K562 (cell line): ENCODE measurements around the gene SLC6A9. TPM values are rescaled to one million over a fixed set of nuclear protein-coding genes. Genes with fewer than 3 reads are reported as not detected.

Source experiments
- ARID1B ChIP-seq: fragments of 450-650 bp; IDR thresholded peaks from 2 replicates; pipeline ENCODE4 v1.6.1; 2016; ENCODE audit warnings: antibody characterized with exemption, mild to moderate bottlenecking, inconsistent platforms
- ATF7 ChIP-seq: fragments of 450-650 bp; IDR thresholded peaks from 2 replicates; pipeline ENCODE4 v1.7.1; 2014; ENCODE audit warnings: mild to moderate bottlenecking, moderate library complexity
- CHCHD3 ChIP-seq: fragments of 250-450 bp; sonication (Bioruptor Pico); IDR thresholded peaks from 2 replicates; pipeline ENCODE4 v2.1.2; 2022; ENCODE audit warnings: mild to moderate bottlenecking
- E4F1 ChIP-seq: fragments of 250-450 bp; sonication (Bioruptor Pico); IDR thresholded peaks from 2 replicates; pipeline ENCODE4 v1.5.0; 2021; ENCODE audit warnings: mild to moderate bottlenecking, borderline replicate concordance
- ELF2 ChIP-seq: fragments of 250-450 bp; sonication (Bioruptor Pico); IDR thresholded peaks from 2 replicates; pipeline ENCODE4 v1.5.0; 2021; ENCODE audit warnings: mild to moderate bottlenecking
- FOXK1 ChIP-seq: sonication (generic); formaldehyde crosslinking; IDR thresholded peaks from 2 replicates; pipeline ENCODE4 v1.8.0; 2022; ENCODE audit warnings: missing genetic modification reagents, mild to moderate bottlenecking, borderline replicate concordance
- JUN ChIP-seq, 2 experiments: sonication (generic) in 1 of 2; formaldehyde crosslinking in 1 of 2; IDR thresholded peaks; 2 replicates each; pipeline versions ENCODE4 v1.6.1 to v1.8.0; 2012 to 2022; ENCODE audit warnings: borderline replicate concordance in 2 of 2, mild to moderate bottlenecking in 2 of 2, improper control_type of control experiment in 1 of 2, low read depth in 1 of 2, low read length in 1 of 2, missing genetic modification reagents in 1 of 2
- KLF10 ChIP-seq: fragments of 250-450 bp; sonication (Bioruptor Pico); IDR thresholded peaks from 2 replicates; pipeline ENCODE4 v1.6.1; 2021; ENCODE audit warnings: matching md5 sums
- MBD1 ChIP-seq: fragments of 250-450 bp; sonication (Bioruptor Pico); IDR thresholded peaks from 2 replicates; pipeline ENCODE4 v1.8.0; 2022; ENCODE audit warnings: inconsistent platforms
- MCM5 ChIP-seq: fragments of 450-650 bp; IDR thresholded peaks from 2 replicates; pipeline ENCODE4 v1.6.1; 2016; ENCODE audit warnings: low read depth
- RBM22 ChIP-seq: fragments of 200-400 bp; formaldehyde crosslinking; IDR thresholded peaks from 2 replicates; pipeline ENCODE4 v1.6.1; 2018; ENCODE audit warnings: low read length, low read depth; ENCODE audit not compliant: poor library complexity, severe bottlenecking
- RCOR1 ChIP-seq, 2 experiments: IDR thresholded peaks; 2 replicates each; pipeline ENCODE4 v1.6.1; 2012; ENCODE audit warnings: low read depth in 2 of 2, low read length in 2 of 2, borderline replicate concordance in 1 of 2, improper control_type of control experiment in 1 of 2
- SMAD2 ChIP-seq: fragments of 150-350 bp; IDR thresholded peaks from 2 replicates; pipeline ENCODE4 v1.6.1; 2014; ENCODE audit warnings: low read depth, mild to moderate bottlenecking, low read length
- TEAD4 ChIP-seq, 2 experiments: sonication (generic) in 1 of 2; formaldehyde crosslinking in 1 of 2; IDR thresholded peaks; 2 replicates each; pipeline versions ENCODE4 v1.6.1 to v1.8.0; 2012 to 2022; ENCODE audit warnings: borderline replicate concordance in 1 of 2, inconsistent platforms in 1 of 2, low read length in 1 of 2, mild to moderate bottlenecking in 1 of 2, missing genetic modification reagents in 1 of 2
- TSC22D4 ChIP-seq: fragments of 450-650 bp; IDR thresholded peaks from 2 replicates; pipeline ENCODE4 v1.6.1; 2016; ENCODE audit warnings: missing genetic modification characterization, missing biosample characterization, control low read depth
- ZFP30 ChIP-seq: fragments of 250-450 bp; sonication (Bioruptor Pico); IDR thresholded peaks from 2 replicates; pipeline ENCODE4 v1.8.0; 2022; ENCODE audit warnings: moderate library complexity, mild to moderate bottlenecking, inconsistent platforms, borderline replicate concordance
- ZNF140 ChIP-seq: fragments of 250-450 bp; sonication (Bioruptor Pico); IDR thresholded peaks from 2 replicates; pipeline ENCODE4 v1.8.0; 2021; ENCODE audit warnings: moderate library complexity, mild to moderate bottlenecking, inconsistent platforms
- ZNF277 ChIP-seq: fragments of 250-450 bp; sonication (Bioruptor Pico); IDR thresholded peaks from 2 replicates; pipeline ENCODE4 v1.8.0; 2022; ENCODE audit warnings: inconsistent platforms, mild to moderate bottlenecking, moderate library complexity, borderline replicate concordance
- polyA plus RNA-seq, 8 experiments: library from polyadenylated mRNA; depleted of rRNA in 4 of 8; stranded (reverse) in 5 of 8; unstranded in 3 of 8; fragments of >200 nt; fragmentation: Nextera tagmentation in 2 of 8; fragmentation: Illumina TruSeq in 1 of 8; extraction: Ambion mirVana in 2 of 8; extraction: Trizol in 1 of 8; gene quantifications; 2 replicates each; pipeline versions ENCODE4 v1.2.1 to v1.2.3, GENCODE V29; 2011 to 2014; ENCODE audit warnings: inconsistent platforms in 1 of 8, missing spikeins in 1 of 8
- total RNA-seq, 7 experiments: library from RNA; depleted of rRNA in 6 of 7; stranded (reverse); fragments of >200 nt in 6 of 7; fragmentation: Illumina TruSeq in 2 of 7; extraction: Trizol in 2 of 7; gene quantifications; 2 replicates each; pipeline versions ENCODE4 v1.2.1 to v1.2.3, GENCODE V29; 2011 to 2021; ENCODE audit warnings: low replicate concordance in 1 of 7

The SLC6A9 gene
- total and polyA plus RNA-seq, 9 of the 15 experiments (the other 6 are each of a cell fraction or from before 2014, with no cell fraction given), result 0.17 to 18.7 (median 2.9) TPM

GRCh38 chr1:43958351-43959255 lies 72.7 kb downstream of the SLC6A9 start (continued):
- TF ChIP-seq ZNF140 (CRISPR knock-in tag) (no peak), KLF10 (CRISPR knock-in tag) (no peak), RBM22 (no peak), ELF2 (CRISPR knock-in tag) (no peak), ATF7 (no peak), ZFP30 (no peak), CHCHD3 (CRISPR knock-in tag) (no peak), MCM5 (no peak), ARID1B (peak; percentile 83), ZNF277 (CRISPR knock-in tag) (no peak), FOXK1 (CRISPR knock-in tag) (no peak), MBD1 (no peak), TSC22D4 (no peak), TEAD4 (IDR thresholded peaks at IDR 0.05; ENCODE audit: low read length) (peak; percentile 77), TEAD4 (CRISPR knock-in tag; IDR thresholded peaks at IDR 0.05; ENCODE audit: borderline replicate concordance) (no peak), RCOR1 (IDR thresholded peaks at IDR 0.05; ENCODE audit: borderline replicate concordance in 1 of 2, low read depth in 2 of 2, low read length in 2 of 2) (peak in 1 of 2 experiments; percentile 78; a peak in 1 of 4 replicates), SMAD2 (no peak), E4F1 (CRISPR knock-in tag) (no peak), JUN (IDR thresholded peaks at IDR 0.05; ENCODE audit: borderline replicate concordance, low read depth, low read length) (no peak), JUN (CRISPR knock-in tag; IDR thresholded peaks at IDR 0.05; ENCODE audit: borderline replicate concordance) (no peak)
